ENCODE measurements around the gene RAPGEF4. TPM values are rescaled to one million over a fixed set of nuclear protein-coding genes. Genes with fewer than 3 reads are reported as not detected.

The RAPGEF4 gene
- total and polyA plus RNA-seq, 2 of the 8 experiments (the other 6 are each of a cell fraction or from before 2014, with no cell fraction given), result 1.2 to 2.6 TPM

GRCh38 chr2:172711110-172711509 lies 24.5 kb upstream of the RAPGEF4 start (continued):
- no peak for TF ChIP-seq RNF2 (IDR thresholded peaks at IDR 0.05; ENCODE audit: borderline replicate concordance, low read depth, low read length, missing control alignments, poor library complexity, severe bottlenecking)
- TF ChIP-seq CBX5 (IDR thresholded peaks at IDR 0.05; ENCODE audit: low read depth, low read length), result no peak

Data from H1 (cell line).